Ascending aorta (tissue), 2 donors: ENCODE results near the gene ADORA1. TPM values are rescaled to one million over a fixed set of nuclear protein-coding genes. Genes with fewer than 3 reads are reported as not detected.

Experiments used
- DNase-seq, 2 donors: peaks; one replicate each; pipeline ENCODE4 v3.0.0-alpha.2; 2019; ENCODE audit warnings: low spot score in 2 of 2
- H3K27ac ChIP-seq, 2 donors: fragments of 200-600 bp; sonication (generic); one replicate each; pipeline ENCODE4 v1.5.1; 2016 to 2017; ENCODE audit warnings: mild to moderate bottlenecking in 1 of 2
- H3K27me3 ChIP-seq: fragments of 200-600 bp; sonication (generic); one replicate; pipeline ENCODE4 v1.5.1; 2017
- H3K36me3 ChIP-seq, 2 donors: fragments of 200-600 bp; sonication (generic); one replicate each; pipeline ENCODE4 v1.5.1; 2016
- H3K4me1 ChIP-seq, 2 donors: fragments of 200-600 bp; sonication (generic); one replicate each; pipeline ENCODE4 v1.5.1; 2016 to 2017; ENCODE audit warnings: mild to moderate bottlenecking in 1 of 2
- H3K4me3 ChIP-seq, 2 donors: fragments of 200-600 bp; sonication (generic); one replicate each; pipeline ENCODE4 v1.5.1; 2016 to 2017; ENCODE audit warnings: mild to moderate bottlenecking in 1 of 2
- H3K9me3 ChIP-seq, 2 donors: fragments of 200-600 bp; sonication (generic); one replicate each; pipeline ENCODE4 v1.5.1; 2016
- intact Hi-C: fragments of 100-400 bp; cut with DNase I; formaldehyde crosslinking; loops from one replicate; pipeline ENCODE4 v1.15.1; 2023
- total RNA-seq: library from RNA; depleted of rRNA; stranded (reverse); fragments of >200 nt; gene quantifications from one replicate; pipeline ENCODE4 v1.1.0, GENCODE V29; 2016
- TF ChIP-seq, protein P1 (sequence below), 3 experiments: fragments of 200-600 bp in 2 of 3; fragments of 450-650 bp in 1 of 3; sonication (generic) in 2 of 3; IDR thresholded peaks; one replicate each; pipeline ENCODE4 v1.5.1; 2016 to 2019; ENCODE audit warnings: antibody characterized with exemption in 3 of 3, mild to moderate bottlenecking in 1 of 3, moderate library complexity in 1 of 3

Gene ADORA1
- total RNA-seq, 1 donor from 2014 or later, result 2.0 TPM

GRCh38 chr1:203082231-203082505, 45.4 kb upstream of the ADORA1 start:
- Histone ChIP-seq H3K27ac (no peak overlapping the region), H3K9me3 (no peaks in the 10 kb centered on the region), H3K4me1 (no peaks in the 10 kb centered on the region), H3K27me3 (no peaks in the 10 kb centered on the region), H3K36me3 (no peaks in the 10 kb centered on the region), H3K4me3 (no peak overlapping the region)
- DNase-seq, result no peak
- TF ChIP-seq, protein P1, sequence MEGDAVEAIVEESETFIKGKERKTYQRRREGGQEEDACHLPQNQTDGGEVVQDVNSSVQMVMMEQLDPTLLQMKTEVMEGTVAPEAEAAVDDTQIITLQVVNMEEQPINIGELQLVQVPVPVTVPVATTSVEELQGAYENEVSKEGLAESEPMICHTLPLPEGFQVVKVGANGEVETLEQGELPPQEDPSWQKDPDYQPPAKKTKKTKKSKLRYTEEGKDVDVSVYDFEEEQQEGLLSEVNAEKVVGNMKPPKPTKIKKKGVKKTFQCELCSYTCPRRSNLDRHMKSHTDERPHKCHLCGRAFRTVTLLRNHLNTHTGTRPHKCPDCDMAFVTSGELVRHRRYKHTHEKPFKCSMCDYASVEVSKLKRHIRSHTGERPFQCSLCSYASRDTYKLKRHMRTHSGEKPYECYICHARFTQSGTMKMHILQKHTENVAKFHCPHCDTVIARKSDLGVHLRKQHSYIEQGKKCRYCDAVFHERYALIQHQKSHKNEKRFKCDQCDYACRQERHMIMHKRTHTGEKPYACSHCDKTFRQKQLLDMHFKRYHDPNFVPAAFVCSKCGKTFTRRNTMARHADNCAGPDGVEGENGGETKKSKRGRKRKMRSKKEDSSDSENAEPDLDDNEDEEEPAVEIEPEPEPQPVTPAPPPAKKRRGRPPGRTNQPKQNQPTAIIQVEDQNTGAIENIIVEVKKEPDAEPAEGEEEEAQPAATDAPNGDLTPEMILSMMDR (IDR thresholded peaks at IDR 0.05), result no peak
- intact Hi-C loops, result no loop called here

GRCh38 chr1:203082571-203083462, 44.7 kb upstream of the ADORA1 start:
- no peaks in the 10 kb centered on the region for H3K36me3 ChIP-seq
- H3K27me3 ChIP-seq, result no peaks in the 10 kb centered on the region
- intact Hi-C loops, result no loop called here
- no peaks in the 10 kb centered on the region for H3K9me3 ChIP-seq
- H3K4me1 ChIP-seq, result no peaks in the 10 kb centered on the region
- no peak overlapping the region for H3K27ac ChIP-seq
- H3K4me3 ChIP-seq, result no peak overlapping the region
- TF ChIP-seq, protein P1 (IDR thresholded peaks at IDR 0.05), result no peak
- peak in 1 of 2 donors; percentile 24 for DNase-seq

GRCh38 chr1:203083463-203083921, 44.0 kb upstream of the ADORA1 start:
- Histone ChIP-seq H3K4me1 (no peaks in the 10 kb centered on the region), H3K9me3 (no peaks in the 10 kb centered on the region), H3K36me3 (no peaks in the 10 kb centered on the region), H3K27ac (no peak overlapping the region), H3K4me3 (no peak overlapping the region), H3K27me3 (no peaks in the 10 kb centered on the region)
- intact Hi-C loops, result no loop called here
- TF ChIP-seq, protein P1 (IDR thresholded peaks at IDR 0.05), result no peak
- DNase-seq, result no peak

- Histone ChIP-seq H3K27me3 (no peaks in the 10 kb centered on the region), H3K4me3 (no peak overlapping the region), H3K27ac (no peak overlapping the region), H3K36me3 (no peaks in the 10 kb centered on the region), H3K4me1 (no peaks in the 10 kb centered on the region), H3K9me3 (no peaks in the 10 kb centered on the region)
- intact Hi-C loops, result no loop called here
- TF ChIP-seq, protein P1 (IDR thresholded peaks at IDR 0.05), result peak in 1 of 3 experiments; percentile 11
- DNase-seq, result no peak
Observed at GRCh38 chr1:203084588-203085527, 42.7 kb upstream of the ADORA1 start.

- no peak for DNase-seq
- intact Hi-C loops, result no loop called here
- TF ChIP-seq, protein P1 (IDR thresholded peaks at IDR 0.05), result no peak
- H3K27ac ChIP-seq, result no peak within 1 kb of the TSS
- no peaks in the 10 kb centered on the region for H3K27me3 ChIP-seq
- H3K9me3 ChIP-seq, result no peaks in the 10 kb centered on the region
- no peaks in the 10 kb centered on the region for H3K4me1 ChIP-seq
- H3K36me3 ChIP-seq, result no peaks in the 10 kb centered on the region
- H3K4me3 ChIP-seq, result no peak within 1 kb of the TSS
Observed at GRCh38 chr1:203085528-203086406, 41.8 kb upstream of the ADORA1 start, which contains the start of gene MYOG. MYOG (minus strand) TSS chr1:203086012; CDS start chr1:203085961, 51 bp downstream.
